KMS-11 (cell line): ENCODE results near the gene KIF5C.

Experiments
- H2AFZ ChIP-seq: fragments of 200-600 bp; sonication (generic); 2 replicates; pipeline ENCODE4 v1.6.1; 2016; ENCODE audit warnings: antibody characterized with exemption, mixed run types, low read depth
- H3K27ac ChIP-seq: fragments of 200-600 bp; sonication (generic); 2 replicates; pipeline ENCODE4 v1.6.1; 2016; ENCODE audit warnings: mild to moderate bottlenecking, mixed run types
- H3K27me3 ChIP-seq: fragments of 200-600 bp; sonication (generic); 2 replicates; pipeline ENCODE4 v1.6.1; 2017; ENCODE audit warnings: mild to moderate bottlenecking, low read depth, mixed run types, moderate library complexity; ENCODE audit not compliant: insufficient read depth
- H3K36me3 ChIP-seq: fragments of 200-600 bp; sonication (generic); 2 replicates; pipeline ENCODE4 v1.6.1; 2017; ENCODE audit warnings: mild to moderate bottlenecking, mixed run types; ENCODE audit not compliant: insufficient read depth
- H3K4me1 ChIP-seq: fragments of 200-600 bp; sonication (generic); 2 replicates; pipeline ENCODE4 v1.6.1; 2016; ENCODE audit warnings: mild to moderate bottlenecking, low read depth, mixed run types; ENCODE audit not compliant: poor library complexity, severe bottlenecking
- H3K4me2 ChIP-seq: fragments of 200-600 bp; sonication (generic); 2 replicates; pipeline ENCODE4 v1.7.0; 2016; ENCODE audit warnings: mild to moderate bottlenecking, mixed run types
- H3K4me3 ChIP-seq: fragments of 200-600 bp; sonication (generic); IDR thresholded peaks from 2 replicates; pipeline ENCODE4 v1.6.1; 2017; ENCODE audit warnings: low read depth, low read length, mixed read lengths; ENCODE audit not compliant: insufficient read depth
- H3K79me2 ChIP-seq: fragments of 200-600 bp; sonication (generic); 2 replicates; pipeline ENCODE4 v1.6.1; 2016; ENCODE audit warnings: low read depth, mixed run types; ENCODE audit not compliant: insufficient read depth
- H3K9ac ChIP-seq: fragments of 200-600 bp; sonication (generic); 2 replicates; pipeline ENCODE4 v1.6.1; 2016; ENCODE audit warnings: mild to moderate bottlenecking, mixed run types
- H4K20me1 ChIP-seq: fragments of 200-600 bp; sonication (generic); 2 replicates; pipeline ENCODE4 v1.6.1; 2016; ENCODE audit warnings: mild to moderate bottlenecking, mixed run types; ENCODE audit not compliant: insufficient read depth
- TF ChIP-seq, protein P1 (sequence below): fragments of 200-600 bp; sonication (generic); conservative IDR thresholded peaks from 2 replicates; pipeline ENCODE4 v1.6.1; 2017; ENCODE audit warnings: low read depth, mild to moderate bottlenecking, antibody characterized with exemption, low read length, moderate library complexity, mixed read lengths

KIF5C gene

DNA sequence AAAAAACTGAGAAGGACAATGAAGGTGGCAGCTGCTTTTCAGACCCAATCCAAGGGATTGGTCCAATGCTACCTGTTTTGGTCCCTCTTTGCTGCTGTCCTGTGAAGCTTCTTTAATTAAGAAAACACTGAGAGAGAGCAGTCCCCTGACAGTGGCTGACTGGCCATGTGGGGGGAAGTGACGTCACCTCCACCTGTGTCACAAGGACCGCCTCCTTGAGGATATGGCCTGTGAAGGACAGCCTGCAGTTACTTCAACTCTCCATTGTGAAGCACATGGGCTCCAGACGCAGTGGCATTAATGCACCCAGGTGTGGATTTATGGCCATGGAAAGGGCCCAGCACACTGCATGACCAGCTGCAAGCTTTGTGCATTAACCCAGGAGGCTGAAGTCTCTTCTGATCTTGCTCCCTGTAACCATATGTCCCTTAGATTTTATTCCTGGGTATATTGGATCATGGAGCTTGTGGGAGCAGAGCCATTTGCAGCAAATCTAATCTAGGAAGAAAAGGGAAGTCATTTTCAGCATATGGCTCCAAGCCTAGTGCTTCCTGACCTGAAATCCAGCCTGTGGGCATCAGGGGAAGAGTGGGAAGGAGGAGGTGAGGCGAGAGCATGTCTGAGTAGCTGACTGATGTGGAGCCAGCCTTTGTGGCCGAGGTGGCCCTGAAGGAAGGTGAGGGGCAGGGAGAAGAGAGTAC is 32.2 kb downstream of the KIF5C start:
- no peaks in the 10 kb centered on the region for H3K27me3 ChIP-seq
- no peak overlapping the region for H3K4me2 ChIP-seq
- no peak overlapping the region for H2AFZ ChIP-seq
- H3K4me1 ChIP-seq, result no peaks in the 10 kb centered on the region
- no peaks in the 10 kb centered on the region for H3K36me3 ChIP-seq
- H4K20me1 ChIP-seq, result no peaks in the 10 kb centered on the region
- no peak overlapping the region for H3K27ac ChIP-seq
- no peak overlapping the region for H3K4me3 ChIP-seq
- no peaks in the 10 kb centered on the region for H3K79me2 ChIP-seq
- H3K9ac ChIP-seq, result no peak overlapping the region
- TF ChIP-seq, protein P1, sequence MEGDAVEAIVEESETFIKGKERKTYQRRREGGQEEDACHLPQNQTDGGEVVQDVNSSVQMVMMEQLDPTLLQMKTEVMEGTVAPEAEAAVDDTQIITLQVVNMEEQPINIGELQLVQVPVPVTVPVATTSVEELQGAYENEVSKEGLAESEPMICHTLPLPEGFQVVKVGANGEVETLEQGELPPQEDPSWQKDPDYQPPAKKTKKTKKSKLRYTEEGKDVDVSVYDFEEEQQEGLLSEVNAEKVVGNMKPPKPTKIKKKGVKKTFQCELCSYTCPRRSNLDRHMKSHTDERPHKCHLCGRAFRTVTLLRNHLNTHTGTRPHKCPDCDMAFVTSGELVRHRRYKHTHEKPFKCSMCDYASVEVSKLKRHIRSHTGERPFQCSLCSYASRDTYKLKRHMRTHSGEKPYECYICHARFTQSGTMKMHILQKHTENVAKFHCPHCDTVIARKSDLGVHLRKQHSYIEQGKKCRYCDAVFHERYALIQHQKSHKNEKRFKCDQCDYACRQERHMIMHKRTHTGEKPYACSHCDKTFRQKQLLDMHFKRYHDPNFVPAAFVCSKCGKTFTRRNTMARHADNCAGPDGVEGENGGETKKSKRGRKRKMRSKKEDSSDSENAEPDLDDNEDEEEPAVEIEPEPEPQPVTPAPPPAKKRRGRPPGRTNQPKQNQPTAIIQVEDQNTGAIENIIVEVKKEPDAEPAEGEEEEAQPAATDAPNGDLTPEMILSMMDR, result no peak

DNA sequence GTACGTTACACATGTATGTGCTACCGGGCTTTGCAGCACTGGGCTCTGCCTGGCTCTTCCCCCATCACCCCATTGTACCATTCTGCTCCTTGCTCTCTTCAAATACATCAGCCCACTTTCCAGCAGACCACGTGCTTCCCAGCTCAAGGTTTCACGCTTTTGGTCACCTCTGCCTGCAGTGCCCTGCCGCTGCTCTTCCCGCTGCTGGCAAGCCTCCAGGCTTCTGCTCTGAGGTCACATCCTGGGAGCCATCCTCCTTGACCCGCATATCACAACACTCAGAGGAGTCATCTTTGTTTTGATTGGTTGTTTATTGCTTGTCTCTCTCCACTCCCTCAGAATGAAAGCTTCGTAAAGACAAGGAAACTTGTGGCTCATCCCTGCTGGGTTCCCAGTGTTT is 34.1 kb downstream of the KIF5C start:
- Histone ChIP-seq H3K27me3 (no peaks in the 10 kb centered on the region), H3K4me3 (no peak overlapping the region), H2AFZ (no peak overlapping the region), H4K20me1 (no peaks in the 10 kb centered on the region), H3K9ac (no peak overlapping the region), H3K79me2 (no peaks in the 10 kb centered on the region), H3K4me2 (no peak overlapping the region), H3K27ac (no peak overlapping the region), H3K4me1 (no peaks in the 10 kb centered on the region), H3K36me3 (no peaks in the 10 kb centered on the region)
- TF ChIP-seq, protein P1, result no peak

DNA sequence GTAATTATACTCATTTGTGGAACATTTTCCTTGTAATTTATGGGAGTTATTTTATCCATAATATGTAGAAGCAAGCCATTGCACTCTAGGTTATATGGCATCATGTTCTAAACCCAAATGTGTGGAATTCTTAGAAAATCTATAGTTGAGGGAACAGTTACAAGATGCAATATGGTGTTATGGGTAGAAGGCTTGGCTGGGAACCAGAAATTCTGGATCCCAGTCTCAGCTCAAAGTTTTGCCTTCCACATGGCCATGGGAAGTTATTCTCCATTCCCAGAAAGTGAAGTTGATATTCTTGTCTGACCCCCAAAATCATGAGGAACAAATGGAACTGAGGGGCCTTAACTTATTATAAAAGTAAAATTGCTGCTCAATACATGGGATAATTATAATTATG is 38.0 kb downstream of the KIF5C start:
- Histone ChIP-seq H4K20me1 (no peaks in the 10 kb centered on the region), H3K27ac (no peak overlapping the region), H3K27me3 (no peaks in the 10 kb centered on the region), H3K4me2 (no peak overlapping the region), H3K79me2 (no peaks in the 10 kb centered on the region), H3K4me3 (no peak overlapping the region), H3K4me1 (no peaks in the 10 kb centered on the region), H3K36me3 (no peaks in the 10 kb centered on the region), H3K9ac (no peak overlapping the region), H2AFZ (no peak overlapping the region)
- TF ChIP-seq, protein P1, result no peak

DNA sequence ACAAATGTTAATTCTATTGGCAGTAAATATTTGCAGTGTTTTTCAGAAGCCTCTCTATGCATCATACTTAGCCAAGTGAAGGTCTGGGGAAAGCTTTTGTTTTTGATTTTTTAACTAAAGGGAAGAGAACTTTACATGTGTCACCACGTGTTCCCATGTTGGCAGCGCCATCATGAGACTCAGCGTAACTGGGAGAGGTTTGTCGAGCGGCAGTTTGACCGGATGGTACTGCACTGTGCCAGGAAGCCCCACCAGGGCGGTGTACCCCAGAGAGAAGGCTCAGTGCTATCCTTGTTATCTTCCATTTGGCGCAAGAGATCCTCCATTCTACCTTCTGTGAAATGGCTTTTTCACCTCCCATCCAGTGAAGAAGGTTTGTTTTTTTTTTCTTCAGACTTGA is 38.5 kb downstream of the KIF5C start:
- no peaks in the 10 kb centered on the region for H3K4me1 ChIP-seq
- H3K27ac ChIP-seq, result no peak overlapping the region
- H3K4me2 ChIP-seq, result no peak overlapping the region
- TF ChIP-seq, protein P1, result no peak
- no peak overlapping the region for H3K4me3 ChIP-seq
- no peaks in the 10 kb centered on the region for H3K36me3 ChIP-seq
- H3K79me2 ChIP-seq, result no peaks in the 10 kb centered on the region
- H4K20me1 ChIP-seq, result no peaks in the 10 kb centered on the region
- H3K27me3 ChIP-seq, result no peaks in the 10 kb centered on the region
- H3K9ac ChIP-seq, result no peak overlapping the region
- H2AFZ ChIP-seq, result no peak overlapping the region
